HG03469 (cell line): Measurements from ENCODE around the gene PLK5.

Source experiments
- ATAC-seq: cut with Tn5 transposase; IDR thresholded peaks from one replicate; pipeline ENCODE4 v1.9.1; 2021; ENCODE audit warnings: mild to moderate bottlenecking, moderate library complexity, moderate number of reproducible peaks; ENCODE audit not compliant: unreplicated experiment

PLK5 gene

GRCh38 chr19:1576242-1577089 is 52.6 kb downstream of the PLK5 start:
- ATAC-seq: no peak

GRCh38 chr19:1577090-1577928 is 53.4 kb downstream of the PLK5 start:
- no peak for ATAC-seq

- no peak for ATAC-seq
These were observed 54.2 kb downstream of the PLK5 start for GRCh38 chr19:1577929-1578618.

DNA sequence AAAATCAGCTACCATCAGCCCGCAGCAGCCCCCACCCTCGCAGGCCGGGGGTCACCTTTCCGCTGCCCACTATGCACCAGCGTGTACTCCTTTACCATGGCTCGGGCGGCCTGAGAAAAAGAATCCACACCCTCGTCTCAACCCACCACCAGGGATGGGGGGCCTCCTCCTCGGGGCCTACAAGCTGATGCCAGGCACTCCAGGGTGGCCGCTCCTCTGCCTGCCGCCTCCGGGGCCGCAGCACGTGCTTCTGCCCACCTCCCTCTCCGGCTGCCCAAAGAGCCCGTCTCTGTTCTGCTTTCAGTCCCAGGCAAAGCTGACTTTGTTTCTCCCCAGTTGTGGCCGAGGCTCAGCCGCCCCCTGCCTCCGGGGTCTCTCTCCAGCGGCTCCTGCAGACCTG is 55.3 kb downstream of the PLK5 start:
- ATAC-seq: no peak

DNA sequence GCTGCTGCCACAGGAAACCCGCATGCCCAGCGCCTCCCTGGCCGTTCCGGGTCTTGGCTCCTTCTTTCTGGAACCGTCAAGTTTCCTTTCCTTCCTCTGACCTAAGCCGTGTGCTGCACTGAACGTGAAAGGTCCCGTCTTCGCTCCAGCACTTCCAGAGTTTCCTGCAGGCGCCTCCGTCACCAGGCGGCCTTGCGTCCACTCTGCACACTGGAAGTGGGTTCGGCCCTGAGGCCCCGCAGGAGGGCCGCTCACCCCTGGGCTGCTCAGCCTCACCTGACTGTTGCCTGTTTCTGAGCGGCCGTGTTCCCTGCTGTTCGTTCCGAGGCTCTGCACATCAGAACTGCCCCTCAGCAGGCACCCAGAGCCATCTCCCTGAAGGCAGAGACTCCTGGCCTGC is 56.5 kb downstream of the PLK5 start:
- no peak for ATAC-seq

- no peak for ATAC-seq
These were observed 57.1 kb downstream of the PLK5 start for GRCh38 chr19:1580957-1581356.

DNA sequence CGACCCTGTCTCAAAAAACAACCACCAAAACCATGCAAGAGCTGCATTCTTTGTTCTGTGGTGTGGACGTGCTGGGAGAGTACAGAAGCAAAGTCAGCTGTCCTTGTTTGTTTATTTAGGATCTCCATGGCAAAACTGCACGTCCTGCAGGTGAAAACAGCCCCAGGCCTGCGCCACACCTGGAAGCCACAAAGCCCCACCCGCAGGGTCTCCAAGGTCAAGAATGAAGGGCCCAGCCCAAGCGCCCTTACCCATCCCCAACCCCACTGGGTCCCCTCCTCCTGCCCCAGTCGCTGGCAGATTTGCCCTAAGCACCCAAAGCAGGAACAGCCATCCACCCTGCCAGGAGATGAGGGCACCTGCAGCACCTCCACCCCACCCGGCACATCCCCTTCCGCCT is 58.3 kb downstream of the PLK5 start:
- no peak for ATAC-seq

- ATAC-seq: no peak
These were observed 60.8 kb downstream of the PLK5 start for GRCh38 chr19:1584500-1585242.

DNA sequence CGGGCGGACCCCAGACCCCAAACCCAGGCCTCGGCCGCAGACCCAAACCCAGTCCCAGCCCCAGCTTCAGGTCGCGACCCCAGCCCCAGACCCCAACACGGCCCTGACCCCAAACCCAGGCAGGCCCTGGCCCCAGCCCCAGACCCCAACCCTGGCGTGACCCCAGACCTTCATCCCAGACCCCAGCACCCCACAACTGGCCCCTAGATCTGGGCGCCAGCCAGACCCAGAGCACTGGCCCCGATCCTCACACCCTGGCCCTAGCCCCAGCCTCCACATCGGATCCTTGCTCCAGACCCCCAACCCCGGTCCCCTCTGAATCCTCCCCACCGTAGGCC is 61.3 kb downstream of the PLK5 start:
- no peak for ATAC-seq
